GM21723 (cell line): ENCODE results near the gene TRPM1.

Experiments
- ATAC-seq: cut with Tn5 transposase; IDR thresholded peaks from one replicate; pipeline ENCODE4 v1.9.1; 2021; ENCODE audit warnings: mild to moderate bottlenecking, moderate library complexity; ENCODE audit not compliant: unreplicated experiment

The TRPM1 gene

DNA sequence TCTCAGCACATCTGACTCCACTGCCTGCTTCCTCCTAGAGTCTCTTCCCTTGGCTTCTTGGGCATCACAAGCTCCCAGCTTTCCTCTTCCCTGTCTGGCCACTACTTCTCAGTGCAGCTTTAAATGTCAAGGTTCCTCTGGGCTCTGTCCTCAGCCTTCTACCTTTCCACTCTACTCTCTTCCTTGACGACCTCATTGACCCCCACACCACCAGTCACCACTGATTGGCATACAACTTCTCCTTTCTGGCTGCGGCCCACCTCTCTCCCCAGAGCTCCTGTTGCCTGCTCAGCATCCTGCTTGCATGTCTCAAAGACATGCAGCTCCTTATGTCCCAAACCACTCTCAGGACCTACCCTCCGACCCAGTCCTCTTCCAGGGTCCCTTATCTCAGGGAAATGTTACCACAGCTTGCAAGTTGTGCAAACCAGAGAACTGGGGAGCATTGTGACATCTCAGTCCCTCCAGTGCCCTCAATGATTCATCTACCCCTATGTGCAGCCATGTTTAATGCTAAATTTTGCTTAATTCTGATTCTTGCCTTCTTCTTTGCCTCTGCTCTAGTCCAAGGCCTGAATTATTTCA, 49.9 kb downstream of the TRPM1 start:
- no peak for ATAC-seq

DNA sequence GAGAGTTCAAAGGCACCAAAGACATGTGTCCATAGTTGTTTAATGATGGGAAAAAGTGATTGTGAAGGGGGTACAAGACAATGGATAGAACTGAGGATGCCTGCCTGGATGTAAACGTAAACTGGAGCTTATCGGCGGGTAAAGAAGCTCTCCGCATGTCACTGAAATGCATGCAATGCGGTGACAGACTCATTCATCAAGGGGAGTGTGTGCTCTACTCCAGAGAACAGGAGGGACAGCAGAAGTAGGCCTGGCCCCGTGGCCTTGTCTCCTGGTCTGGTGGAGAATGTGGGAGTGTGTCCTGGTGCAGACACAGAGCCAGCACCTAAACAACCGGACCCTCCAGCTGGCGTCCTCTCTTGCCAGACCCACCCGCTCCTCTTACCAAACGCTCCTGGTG, 50.6 kb downstream of the TRPM1 start:
- ATAC-seq = no peak

DNA sequence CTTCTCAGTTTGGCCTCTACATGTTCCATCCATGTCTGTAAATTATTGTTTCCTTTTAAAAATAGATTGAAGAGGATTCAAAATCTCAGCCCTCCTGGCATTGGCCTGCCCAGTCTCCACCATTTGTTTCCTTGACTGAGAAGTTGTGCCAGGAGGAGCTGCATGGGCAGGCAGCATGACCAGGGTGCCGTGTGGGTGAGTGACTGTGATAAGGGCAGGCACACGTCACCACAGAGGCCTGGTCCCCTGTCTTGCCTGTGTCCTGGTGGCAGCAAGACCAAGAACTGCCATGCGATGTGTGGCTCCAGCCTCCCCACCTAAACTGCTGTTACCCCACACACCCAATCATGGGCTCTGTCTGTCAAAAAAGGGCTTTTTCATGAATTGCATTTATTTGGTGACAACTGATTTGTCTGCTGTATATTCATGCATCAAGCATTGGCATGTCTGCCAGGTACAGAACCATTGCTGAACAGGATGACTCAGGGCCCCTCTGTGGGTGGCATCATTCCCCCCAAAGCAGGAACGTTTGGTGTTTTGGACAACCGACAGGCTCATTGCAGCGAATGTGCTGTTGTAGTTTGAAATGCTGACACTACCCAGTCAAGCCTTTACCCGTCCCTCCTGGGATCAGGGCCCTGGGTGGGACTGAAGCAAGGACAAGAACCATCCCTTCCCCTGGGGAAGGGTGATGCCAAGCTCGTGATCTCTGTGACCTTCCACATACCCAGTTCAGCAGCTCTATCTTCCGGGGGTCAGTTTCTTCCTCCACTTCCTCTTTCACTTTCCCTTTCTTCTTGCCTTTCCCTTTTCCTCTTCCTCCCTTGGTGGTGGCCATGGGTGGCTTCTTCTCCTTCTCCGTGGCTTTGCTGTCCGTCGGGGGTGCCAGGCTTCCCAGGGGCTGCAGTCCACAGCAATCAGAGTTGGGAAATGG, 51.6 kb downstream of the TRPM1 start:
- ATAC-seq = no peak

DNA sequence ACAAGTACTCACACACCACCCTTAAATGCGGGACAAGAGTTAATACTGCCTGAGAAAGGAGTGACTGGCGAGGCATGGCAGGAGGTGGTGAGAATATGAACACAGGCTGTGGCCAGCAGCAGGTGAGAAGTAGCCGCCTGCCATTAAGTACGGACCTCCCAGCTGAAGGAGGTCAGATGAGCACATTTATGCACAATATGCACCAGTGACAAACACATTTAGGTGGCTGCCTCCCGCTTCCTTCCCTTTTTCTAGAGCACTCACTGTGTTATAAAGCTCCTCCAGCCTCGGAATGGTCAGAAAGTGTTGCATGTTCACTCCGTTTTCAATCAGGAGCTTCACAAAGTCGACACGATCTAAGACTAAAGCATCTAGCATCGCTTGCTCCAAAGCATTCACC, 52.4 kb downstream of the TRPM1 start:
- no peak for ATAC-seq

DNA sequence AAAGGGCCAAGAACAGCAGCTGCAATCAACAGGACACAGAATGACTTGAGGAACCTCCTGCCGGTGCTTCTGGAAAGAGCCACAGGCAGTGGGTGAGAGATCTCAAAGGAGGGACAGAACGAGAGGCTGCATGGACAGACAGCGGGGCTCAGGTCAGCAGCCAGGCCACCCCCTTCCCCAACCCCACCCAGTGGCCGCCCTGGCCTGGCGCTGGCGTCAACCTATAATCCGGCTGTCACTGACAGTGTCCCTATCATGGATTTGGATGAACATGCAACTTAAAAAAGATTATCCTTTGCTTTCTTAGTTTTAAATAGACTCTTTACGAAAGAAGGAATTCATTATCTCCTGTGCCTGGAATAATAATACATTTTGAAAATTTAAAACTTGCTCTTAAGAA, 54.1 kb downstream of the TRPM1 start:
- ATAC-seq = no peak

DNA sequence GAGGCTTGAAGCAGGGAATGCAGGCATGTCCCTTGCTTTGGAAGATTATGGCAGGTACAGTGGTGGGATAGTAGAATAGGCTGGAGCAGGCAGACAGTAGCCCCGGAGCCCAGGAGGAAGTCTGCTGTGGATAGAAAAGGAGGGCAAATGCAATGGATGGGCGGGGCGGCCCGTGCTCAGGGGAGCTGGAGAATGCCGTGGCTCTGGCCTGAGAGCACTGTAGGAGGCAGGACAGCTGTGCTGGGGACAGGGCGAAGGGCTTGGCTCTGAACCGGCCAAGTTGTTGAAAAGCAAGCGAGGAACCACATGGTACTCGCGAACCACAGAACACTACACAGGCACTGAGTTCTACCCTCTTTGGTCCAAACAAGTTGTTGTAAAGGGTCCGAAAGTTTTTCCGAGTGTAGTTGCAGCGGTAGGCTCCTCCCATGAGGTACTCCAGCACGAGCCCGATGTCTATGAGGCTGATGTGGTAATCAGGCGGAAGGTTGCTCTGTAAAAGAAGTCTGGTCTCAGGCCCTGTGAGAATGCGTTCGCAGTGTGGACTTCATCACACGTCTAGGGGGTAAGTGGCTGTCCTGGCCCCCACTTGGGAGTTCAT, 54.7 kb downstream of the TRPM1 start:
- ATAC-seq = no peak

DNA sequence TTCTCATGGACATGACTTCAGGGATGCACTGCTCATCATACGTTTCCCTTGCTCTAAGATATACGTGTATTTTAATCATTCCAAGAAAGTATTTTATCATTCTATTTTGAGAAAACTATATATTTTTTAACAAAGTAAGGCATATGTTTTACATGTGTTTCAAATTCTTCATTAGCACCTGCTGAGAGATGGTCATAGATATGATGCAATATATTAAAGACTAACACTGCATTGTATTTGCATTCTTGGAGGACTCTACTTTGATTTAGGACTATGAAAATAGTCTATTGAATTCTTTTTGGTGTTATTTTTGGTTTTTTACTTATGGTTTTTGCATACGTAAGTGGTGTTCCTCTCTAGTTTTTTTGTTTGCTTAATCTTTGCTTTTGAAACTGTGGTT, 55.9 kb downstream of the TRPM1 start:
- no peak for ATAC-seq

DNA sequence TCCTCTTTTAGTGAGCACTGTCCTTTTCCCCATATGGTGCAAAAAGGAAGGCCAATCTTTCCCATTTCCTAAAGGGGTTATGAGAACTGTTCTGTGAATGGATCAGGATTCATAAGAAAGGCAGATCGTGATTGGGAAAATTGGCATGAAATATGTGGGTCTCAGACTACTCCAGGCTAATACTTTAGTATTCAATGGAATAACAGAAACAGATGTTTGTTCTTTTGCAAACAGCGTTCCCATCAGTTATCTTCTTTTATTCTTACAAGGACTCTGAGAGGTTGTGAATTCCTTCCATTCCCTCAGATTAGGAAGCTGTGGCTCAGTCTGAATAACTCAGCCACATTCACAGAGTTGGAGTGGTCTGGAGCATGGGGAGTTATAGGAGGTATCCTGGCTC, 58.8 kb downstream of the TRPM1 start:
- ATAC-seq = no peak

DNA sequence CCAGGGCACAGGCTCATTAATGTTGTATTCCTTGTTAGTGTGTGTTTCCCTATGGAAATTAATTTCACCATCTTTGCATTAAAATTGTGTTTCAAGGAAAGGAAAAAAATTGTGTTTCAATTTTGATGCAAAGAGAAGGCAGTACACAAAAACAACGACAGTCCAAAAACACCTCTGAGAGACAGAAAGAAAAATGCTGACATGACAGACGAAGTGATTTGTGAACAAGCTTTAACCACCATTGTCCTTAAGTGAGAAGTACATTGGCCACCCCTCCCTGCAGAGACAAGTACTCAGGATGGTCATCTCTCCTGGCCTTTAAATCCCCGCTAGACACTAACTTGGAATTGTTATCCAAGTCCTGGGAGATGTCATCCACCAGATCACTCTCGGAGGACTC, 59.9 kb downstream of the TRPM1 start:
- ATAC-seq = no peak

DNA sequence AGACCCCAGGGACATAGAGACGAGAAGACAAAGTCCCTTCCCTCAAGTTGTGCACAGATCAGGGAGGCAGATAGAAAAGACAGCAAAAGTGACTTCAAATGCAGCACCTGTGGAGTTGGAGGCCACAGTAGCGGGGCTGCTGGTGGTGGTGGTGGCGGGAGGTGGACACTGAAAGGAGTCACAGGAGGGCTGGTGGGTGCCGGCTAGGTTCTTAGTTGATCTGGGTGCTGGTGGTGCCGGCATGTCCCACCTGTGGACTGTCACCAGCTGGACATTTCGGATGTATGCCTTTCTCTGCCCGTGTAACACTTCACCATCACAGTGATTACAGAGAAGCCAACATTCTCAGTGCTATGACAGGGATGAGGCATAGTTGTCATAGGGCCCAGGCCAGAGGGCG, 60.9 kb downstream of the TRPM1 start:
- no peak for ATAC-seq

DNA sequence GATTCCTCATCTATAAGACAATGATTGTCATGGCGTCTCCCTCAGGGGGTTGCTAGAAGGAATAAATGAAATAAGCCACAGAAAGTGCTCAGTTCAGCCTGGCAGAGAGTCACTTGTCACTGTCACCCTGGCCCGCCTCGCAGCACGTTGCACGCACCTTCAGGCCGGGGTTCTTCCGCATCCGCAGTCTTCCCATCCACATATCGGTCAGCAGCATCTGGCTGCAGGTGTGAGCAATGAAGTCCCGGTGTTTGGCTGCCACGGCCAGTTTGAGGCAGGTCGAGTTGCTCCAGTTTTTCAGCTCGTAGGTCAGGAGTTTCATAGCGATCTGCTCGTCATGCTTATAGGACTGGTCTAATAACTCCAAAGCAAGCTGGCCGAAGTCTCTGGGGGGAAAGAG, 61.6 kb downstream of the TRPM1 start:
- ATAC-seq = no peak

DNA sequence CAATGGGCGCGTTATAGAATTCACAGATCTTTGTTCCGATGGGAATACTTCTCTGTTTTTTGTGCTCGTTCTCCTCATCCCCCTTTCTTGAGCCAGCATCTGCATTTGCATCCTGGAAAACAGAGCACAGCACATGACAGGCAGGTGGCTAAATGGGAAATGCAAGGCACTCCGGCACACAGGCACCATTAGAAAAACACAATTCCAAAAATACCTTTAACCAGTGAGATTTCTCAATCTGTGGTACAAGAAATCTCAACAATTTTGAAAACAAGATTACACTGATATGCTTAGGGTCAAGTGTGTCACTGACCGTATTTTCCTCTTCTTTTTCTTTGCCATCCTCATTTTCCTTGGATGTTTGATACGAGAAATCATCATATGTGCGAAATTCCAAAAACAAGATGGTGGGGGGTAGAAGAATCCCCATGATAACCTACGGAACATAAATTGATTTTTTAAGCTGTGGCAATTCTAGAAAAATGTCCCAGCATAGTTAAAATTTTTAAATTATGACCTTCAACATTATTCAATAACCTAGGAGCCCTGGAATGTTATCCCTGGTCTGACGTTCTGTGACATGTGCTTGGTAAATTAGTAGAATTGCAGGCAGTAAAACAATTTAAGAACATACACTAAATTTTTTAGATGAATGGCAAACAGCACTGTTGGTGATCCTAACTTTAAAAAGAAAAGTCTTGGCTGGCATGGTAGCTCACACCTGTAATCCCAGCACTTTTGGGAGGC, 63.6 kb downstream of the TRPM1 start:
- ATAC-seq = no peak

DNA sequence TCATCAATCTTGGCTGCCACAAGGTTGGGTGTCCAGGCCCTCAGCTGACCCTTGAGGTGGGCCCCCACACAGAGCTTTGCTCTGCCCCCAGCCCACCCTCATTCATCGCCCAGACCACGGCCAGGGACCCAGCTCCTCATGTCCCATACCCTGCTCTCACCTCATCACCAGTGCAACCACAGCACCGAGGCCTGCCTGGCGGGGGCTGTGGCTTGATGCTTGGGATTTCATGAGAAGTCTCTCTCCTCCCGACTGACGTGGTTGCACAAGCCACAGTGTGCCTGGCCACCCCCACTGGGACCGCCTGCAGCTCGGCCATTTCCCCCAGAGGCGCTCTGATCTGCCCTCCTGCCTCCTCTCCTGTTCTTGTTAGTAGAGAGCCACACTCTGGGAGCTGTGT, 64.7 kb downstream of the TRPM1 start:
- ATAC-seq = no peak

DNA sequence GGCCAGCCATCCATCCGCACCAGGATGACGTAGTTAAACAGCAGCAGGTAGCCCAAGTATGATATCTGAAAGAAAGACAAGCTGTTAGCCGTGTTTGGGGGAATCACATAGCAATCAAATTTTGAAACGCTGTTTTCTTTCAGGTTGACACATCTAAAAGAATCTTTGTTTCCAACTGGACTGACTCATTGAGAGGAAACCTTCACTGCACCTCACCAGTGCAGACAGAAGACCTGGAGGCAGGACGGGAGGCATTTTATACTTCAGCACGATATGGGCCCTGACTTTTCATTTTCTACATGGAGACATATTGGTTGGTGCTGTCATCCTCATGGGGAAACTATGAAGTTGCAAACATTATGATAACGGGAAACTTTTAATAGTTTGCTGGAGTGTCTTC, 65.9 kb downstream of the TRPM1 start:
- ATAC-seq = no peak

DNA sequence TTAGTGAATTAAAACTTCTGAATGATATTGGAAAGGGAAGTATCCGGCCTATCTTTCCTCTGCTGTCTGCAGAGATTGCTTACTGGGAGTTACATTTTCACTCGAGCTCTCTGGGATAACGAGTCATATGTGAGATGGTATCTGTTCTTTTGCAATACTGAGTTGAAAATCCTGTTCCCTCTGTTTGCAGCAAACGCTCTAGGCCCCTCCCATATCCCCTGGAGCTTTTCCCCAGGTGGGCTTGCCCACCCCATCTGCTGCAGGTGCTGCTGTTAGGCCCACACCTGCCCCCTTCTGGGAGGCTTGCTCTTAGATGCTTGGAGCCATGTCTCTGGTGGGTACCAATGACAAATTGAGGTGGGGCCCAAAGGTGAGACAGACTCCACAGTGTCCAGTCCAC, 67.4 kb downstream of the TRPM1 start:
- ATAC-seq = no peak

DNA sequence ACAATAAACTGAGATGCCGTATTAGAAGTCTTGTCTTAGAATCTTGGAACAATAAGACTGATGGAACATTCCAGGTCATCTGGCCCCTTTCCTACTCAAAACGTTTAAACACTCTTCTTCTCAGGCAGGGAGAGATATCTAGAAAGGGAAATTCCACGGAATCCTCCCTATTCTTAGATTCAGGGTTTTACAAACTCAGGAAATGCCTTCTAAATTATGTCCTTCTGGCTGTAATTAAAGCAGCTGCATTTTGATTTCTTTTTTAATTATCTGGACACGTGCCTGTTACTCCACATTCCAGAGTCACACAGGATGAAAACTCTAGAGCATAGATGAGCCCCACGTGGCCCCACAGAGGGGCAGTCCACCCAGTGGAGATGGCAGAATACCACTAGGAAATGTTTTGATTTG, 68.6 kb downstream of the TRPM1 start:
- ATAC-seq = no peak

DNA sequence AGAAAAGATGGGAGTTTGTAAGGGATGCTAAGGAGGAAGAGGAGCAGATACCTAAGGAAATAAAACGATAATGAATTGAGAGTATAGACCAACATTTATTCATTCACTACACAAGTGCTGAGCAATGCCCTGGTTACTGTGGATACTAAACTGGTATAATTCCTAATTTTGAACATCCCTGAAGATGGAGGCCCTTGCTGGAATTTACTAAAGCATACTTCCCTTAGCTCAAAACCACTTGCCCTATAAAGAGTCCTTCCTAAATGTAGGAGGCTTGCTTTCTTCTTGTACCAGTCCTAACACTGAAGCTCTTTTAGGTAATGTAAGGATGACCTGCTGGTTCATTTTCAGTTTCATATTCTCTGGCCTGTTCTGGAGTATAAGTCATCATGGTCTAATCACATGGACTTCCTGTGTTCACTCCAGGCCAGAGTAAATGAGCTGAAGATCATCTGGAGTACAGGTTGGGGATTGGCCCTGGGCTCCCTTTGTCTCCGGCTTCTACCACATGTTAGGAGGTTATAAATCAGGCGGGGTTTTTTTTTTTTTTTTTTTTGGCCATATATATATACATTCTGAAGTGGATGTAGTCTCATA, 70.0 kb downstream of the TRPM1 start:
- ATAC-seq = peak; percentile 89

DNA sequence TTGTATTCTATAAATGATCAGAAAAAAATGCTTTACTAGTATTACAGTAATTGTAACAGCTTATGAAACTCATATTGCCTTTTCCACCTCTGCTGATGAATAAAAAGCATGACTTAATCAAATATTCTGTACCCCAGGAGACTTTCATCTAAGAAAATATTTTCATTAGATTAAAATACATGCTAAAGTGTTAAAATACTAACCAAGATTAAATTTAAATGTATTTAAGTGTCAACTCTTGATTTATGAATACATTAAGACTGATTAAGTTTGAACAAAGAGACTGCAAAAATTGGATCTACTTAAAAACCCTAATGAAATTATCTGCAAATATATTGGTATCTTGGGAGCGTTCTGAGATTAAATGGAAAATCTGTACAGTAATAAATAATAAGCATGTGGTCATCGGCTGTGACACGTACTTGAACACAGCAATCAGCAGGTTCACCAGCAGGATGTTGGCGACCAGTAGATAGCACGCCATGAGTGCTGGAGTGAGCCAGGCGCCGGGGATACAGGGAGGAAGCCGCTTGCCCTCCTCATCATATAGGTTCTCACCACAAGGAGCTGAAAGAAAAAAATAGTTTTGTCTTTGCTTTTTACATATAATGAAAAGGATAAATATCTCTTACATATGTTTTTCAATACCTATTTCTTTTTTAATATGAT, 73.5 kb downstream of the TRPM1 start:
- ATAC-seq = no peak

DNA sequence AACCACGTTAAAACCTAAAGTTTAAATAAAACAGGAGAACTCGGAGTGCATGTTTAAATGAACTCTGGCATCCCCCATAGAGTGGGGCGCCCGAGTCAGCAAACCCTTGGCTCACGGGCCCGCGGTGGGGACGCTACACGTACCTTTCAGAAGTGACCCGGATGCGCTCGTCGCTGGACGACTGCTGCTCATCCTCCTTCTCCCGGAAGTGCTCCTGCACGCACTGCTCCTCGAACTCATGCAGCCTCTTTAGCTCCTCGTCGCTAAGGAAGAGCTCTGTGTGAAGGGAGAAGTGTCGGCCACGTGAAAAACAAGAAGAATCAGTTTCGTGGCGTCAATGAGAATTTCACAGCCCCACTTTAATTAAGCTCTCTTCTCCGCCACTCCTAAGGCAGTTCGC, 75.5 kb downstream of the TRPM1 start:
- ATAC-seq = no peak

DNA sequence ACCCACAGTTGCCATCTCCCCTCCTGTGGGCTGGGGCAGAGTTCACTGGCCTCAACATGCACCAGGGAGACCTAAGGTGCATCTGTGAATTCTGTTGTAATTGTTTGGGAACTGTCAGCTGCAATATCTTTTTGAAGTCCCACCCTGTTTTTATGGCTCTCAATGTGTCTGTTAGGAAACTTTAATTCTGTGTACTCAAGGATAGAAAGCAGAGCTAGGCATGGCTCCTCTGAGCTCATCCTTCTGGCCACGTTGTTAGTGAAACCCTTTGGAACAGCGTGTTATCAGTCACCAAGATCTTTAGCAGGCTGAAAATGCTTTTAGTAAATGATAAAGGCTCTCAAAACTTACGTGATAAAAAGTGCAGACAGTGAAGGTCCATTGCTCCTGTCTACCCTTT, 76.5 kb downstream of the TRPM1 start:
- no peak for ATAC-seq

DNA sequence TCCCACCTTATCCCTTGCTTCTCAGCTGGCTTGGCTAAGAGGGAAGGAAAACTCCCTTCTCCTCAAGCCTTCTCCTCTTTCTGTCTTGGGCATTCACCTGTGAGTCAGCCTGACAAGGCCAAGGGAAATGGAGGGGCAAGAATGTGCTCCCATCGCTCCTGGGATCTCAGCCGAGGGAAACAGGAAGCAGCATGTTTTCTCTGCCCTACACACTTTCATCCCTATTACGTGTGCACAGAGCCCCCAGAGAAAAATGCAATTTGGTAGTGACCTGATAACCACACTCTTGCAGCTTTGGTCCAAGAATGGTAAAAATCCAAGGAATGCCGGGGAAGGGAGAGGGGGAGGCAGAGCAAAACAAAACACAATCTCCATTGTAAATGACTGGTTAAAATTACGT, 77.2 kb downstream of the TRPM1 start:
- no peak for ATAC-seq
